Aorta (tissue), 5 donors: ENCODE measurements around the gene GTF2I. TPM values are rescaled to one million over a fixed set of nuclear protein-coding genes. Genes with fewer than 3 reads are reported as not detected.
"Not testable (repeated sequence)": the region's sequence is repeated elsewhere in the genome, so short reads cannot be mapped to it uniquely, and the experiment has no call there.

Experiments used
- ATAC-seq: fragments of 200-7000 bp; cut with Tn5 transposase; one replicate; pipeline ENCODE4 v1.9.1; 2022; ENCODE audit warnings: moderate library complexity; ENCODE audit not compliant: low FRiP score
- DNase-seq, 2 donors: peaks; one replicate each; pipeline ENCODE4 v3.0.0-alpha.2; 2020
- H3K27ac ChIP-seq, 2 donors: one replicate each; pipeline ENCODE4 v1.5.1; 2013; ENCODE audit warnings: low read length in 2 of 2, mild to moderate bottlenecking in 2 of 2, moderate library complexity in 2 of 2, control low read depth in 1 of 2, inconsistent platforms in 1 of 2, low read depth in 1 of 2
- H3K27me3 ChIP-seq, 2 donors: one replicate each; pipeline ENCODE4 v1.6.1; 2013; ENCODE audit warnings: control low read depth in 1 of 2, low read length in 1 of 2, mild to moderate bottlenecking in 1 of 2, moderate library complexity in 1 of 2; ENCODE audit not compliant: insufficient read depth in 2 of 2, control insufficient read depth in 1 of 2
- H3K36me3 ChIP-seq, 2 donors: one replicate each; pipeline ENCODE4 v1.6.1; 2013; ENCODE audit warnings: control low read depth in 1 of 2, low read length in 1 of 2, mild to moderate bottlenecking in 1 of 2; ENCODE audit not compliant: insufficient read depth in 2 of 2, control insufficient read depth in 1 of 2
- H3K4me1 ChIP-seq, 2 donors: one replicate each; pipeline ENCODE4 v1.6.1; 2013; ENCODE audit warnings: low read length in 2 of 2, control low read depth in 1 of 2, mild to moderate bottlenecking in 1 of 2, moderate library complexity in 1 of 2; ENCODE audit not compliant: insufficient read depth in 2 of 2, control insufficient read depth in 1 of 2
- H3K4me3 ChIP-seq, 2 donors: one replicate each; pipeline ENCODE4 v1.5.1; 2013; ENCODE audit warnings: low read length in 2 of 2, control low read depth in 1 of 2, mild to moderate bottlenecking in 1 of 2
- H3K9me3 ChIP-seq: one replicate; pipeline ENCODE4 v1.6.1; 2013; ENCODE audit warnings: mild to moderate bottlenecking, low read length; ENCODE audit not compliant: control insufficient read depth
- WGBS, 2 donors: extraction: QIAGEN DNeasy Blood & Tissue Kit; methylation state at CpG; one replicate each; pipeline ENCODE4 v1.1.7; 2013; 5-methylcytosine and 5-hydroxymethylcytosine counted together
- intact Hi-C, 2 donors: fragments of 100-400 bp; cut with DNase I; formaldehyde crosslinking; loops; one replicate each; pipeline versions ENCODE4 v1.14.2 to v1.15.0; 2022
- polyA plus RNA-seq, 2 donors: library from polyadenylated mRNA; stranded (reverse); fragments of 200-250 nt; gene quantifications; one replicate each; pipeline ENCODE4 v1.2.3, GENCODE V29; 2013
- total RNA-seq, 2 donors: library from RNA; stranded (reverse); fragmentation: NEBNext Ultra II Directional; extraction: Animal tissue kit (Norgen Biotek cat#: 25700); gene quantifications; one replicate each; pipeline ENCODE4 v1.2.1, GENCODE V29; 2021
- donor health status: healthy with polysubstance abuse.
- donor health status: Bipolar disorder and iron deficiency.
- donor health status: DM: no; HTN: no; CAD: no.
- donor health status: DM: no; HTN: no; CAD: no.
- donor health status: DM: yes; HTN: yes; CAD: no.

GTF2I gene
- total and polyA plus RNA-seq, 4 donors = 22.7 to 198 (median 89.2) TPM

- ATAC-seq (no peak), DNase-seq (peak in 1 of 2 donors; percentile 15)
- H3K36me3 ChIP-seq = no peaks in the 10 kb centered on the region
- no peaks in the 10 kb centered on the region for H3K9me3 ChIP-seq
- H3K27me3 ChIP-seq = no peaks in the 10 kb centered on the region
- H3K4me1 ChIP-seq = no peaks in the 10 kb centered on the region
- H3K27ac ChIP-seq = no peak overlapping the region
- WGBS, 2 donors = 82 to 84% methylated on average over 8 of the region's 8 CpGs
- H3K4me3 ChIP-seq = no peak overlapping the region
- intact Hi-C loops = no loop called here
Observed at GRCh38 chr7:74655324-74655723, 2.2 kb upstream of the GTF2I start.

- Histone ChIP-seq H3K27me3 (no peaks in the 10 kb centered on the region), H3K27ac (no peak overlapping the region), H3K36me3 (no peaks in the 10 kb centered on the region), H3K4me3 (peak overlapping the region; percentile 73 to 76), H3K4me1 (peaks cover 0 to 1% of the 10 kb centered on the region in 2 donors), H3K9me3 (no peaks in the 10 kb centered on the region)
- ATAC-seq (no peak), DNase-seq (peak in 1 of 2 donors; percentile 17)
- intact Hi-C loops = no loop called here
- WGBS, 2 donors = 38 to 39% methylated on average over 21 of the region's 21 CpGs
Observed at GRCh38 chr7:74655768-74656440, 1.6 kb upstream of the GTF2I start.

- H3K36me3 ChIP-seq = no peaks in the 10 kb centered on the region
- ATAC-seq (peak; percentile 64), DNase-seq (peak; percentile 65 to 81)
- no peak overlapping the region for H3K27ac ChIP-seq
- intact Hi-C loops = no loop called here
- H3K4me3 ChIP-seq = peak overlapping the region; percentile 73 to 76
- no peaks in the 10 kb centered on the region for H3K9me3 ChIP-seq
- H3K27me3 ChIP-seq = no peaks in the 10 kb centered on the region
- peaks cover 0 to 1% of the 10 kb centered on the region in 2 donors for H3K4me1 ChIP-seq
- 0% methylated on average over 23 of the region's 23 CpGs for WGBS, 2 donors
Observed at GRCh38 chr7:74656441-74656836, 1.1 kb upstream of the GTF2I start.

GRCh38 chr7:74656837-74657691, 454 bp upstream of the GTF2I start:
- Histone ChIP-seq H3K27ac (peak overlapping the region in 1 of 2 donors; percentile 78), H3K36me3 (no peaks in the 10 kb centered on the region), H3K9me3 (no peaks in the 10 kb centered on the region), H3K4me1 (peaks cover 0 to 1% of the 10 kb centered on the region in 2 donors), H3K27me3 (no peaks in the 10 kb centered on the region), H3K4me3 (peak overlapping the region; percentile 76 to 95)
- intact Hi-C loops = no loop called here
- 1% methylated on average over 52 to 60 of the region's 60 CpGs for WGBS, 2 donors
- DNase-seq (peak; percentile 99 to 100), ATAC-seq (peak; percentile 98)

GRCh38 chr7:74658178-74659004, 873 bp downstream of the GTF2I start:
- Histone ChIP-seq H3K36me3 (no peaks in the 10 kb centered on the region), H3K4me1 (peaks cover 0 to 1% of the 10 kb centered on the region in 2 donors), H3K27ac (peak overlapping the region; percentile 20 to 76), H3K27me3 (no peaks in the 10 kb centered on the region), H3K9me3 (no peaks in the 10 kb centered on the region), H3K4me3 (peak overlapping the region; percentile 93 to 95)
- ATAC-seq (peak; percentile 83), DNase-seq (peak; percentile 94 to 96)
- intact Hi-C loops = no loop called here
- WGBS, 2 donors = 2% methylated on average over 52 to 108 of the region's 108 CpGs

- WGBS, 2 donors = 81 to 82% methylated on average over 18 of the region's 18 CpGs
- DNase-seq = peak in 1 of 2 donors; percentile 52
- H3K36me3 ChIP-seq, ATAC-seq, H3K27ac ChIP-seq, H3K9me3 ChIP-seq, intact Hi-C loops, H3K4me3 ChIP-seq, H3K27me3 ChIP-seq, H3K4me1 ChIP-seq: not testable (repeated sequence)
Observed at GRCh38 chr7:74660202-74660601, 2.7 kb downstream of the GTF2I start.

GRCh38 chr7:74661836-74662794, 4.6 kb downstream of the GTF2I start:
- H3K4me1 ChIP-seq, intact Hi-C loops, ATAC-seq, H3K36me3 ChIP-seq, H3K27ac ChIP-seq, H3K27me3 ChIP-seq, H3K4me3 ChIP-seq, H3K9me3 ChIP-seq: not testable (repeated sequence)
- peak in 1 of 2 donors; percentile 36 for DNase-seq
- 74 to 76% methylated on average over 21 of the region's 21 CpGs for WGBS, 2 donors
